ENCODE results near the gene ZNF789.

The ZNF789 gene

DNA sequence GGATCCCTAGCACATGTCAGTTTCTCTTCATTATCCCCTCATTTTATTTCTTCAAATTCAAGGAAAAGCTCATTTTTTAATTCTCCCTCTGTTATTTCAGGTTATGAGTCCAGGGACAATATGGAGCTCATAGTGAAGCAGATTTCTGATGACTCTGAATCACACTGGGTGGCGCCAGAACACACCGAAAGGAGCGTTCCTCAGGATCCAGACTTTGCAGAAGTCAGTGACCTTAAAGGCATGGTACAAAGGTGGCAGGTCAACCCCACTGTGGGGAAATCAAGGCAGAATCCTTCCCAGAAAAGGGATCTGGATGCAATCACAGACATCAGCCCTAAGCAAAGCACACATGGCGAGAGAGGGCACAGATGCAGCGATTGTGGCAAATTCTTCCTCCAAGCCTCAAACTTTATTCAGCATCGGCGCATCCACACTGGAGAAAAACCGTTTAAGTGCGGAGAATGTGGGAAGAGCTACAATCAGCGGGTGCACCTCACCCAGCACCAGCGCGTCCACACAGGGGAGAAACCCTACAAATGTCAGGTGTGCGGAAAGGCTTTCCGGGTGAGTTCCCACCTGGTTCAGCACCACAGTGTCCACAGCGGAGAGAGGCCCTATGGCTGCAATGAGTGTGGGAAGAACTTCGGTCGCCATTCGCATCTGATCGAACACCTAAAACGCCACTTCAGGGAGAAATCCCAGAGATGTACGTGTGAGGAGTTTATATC lies 53.2 kb downstream of the ZNF789 start:
- no peak overlapping the region for H3K4me3 ChIP-seq (ENCODE audit: low read depth, low read length)
- TF ChIP-seq, protein P1, sequence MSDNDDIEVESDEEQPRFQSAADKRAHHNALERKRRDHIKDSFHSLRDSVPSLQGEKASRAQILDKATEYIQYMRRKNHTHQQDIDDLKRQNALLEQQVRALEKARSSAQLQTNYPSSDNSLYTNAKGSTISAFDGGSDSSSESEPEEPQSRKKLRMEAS (IDR thresholded peaks at IDR 0.05; ENCODE audit: low read depth, low read length) = no peak; the same call in 1 of the 2 replicates
- TF ChIP-seq POLR2A (IDR thresholded peaks at IDR 0.05; ENCODE audit: extremely low read depth, insufficient read length) (no peak), CTCF (IDR thresholded peaks at IDR 0.05; ENCODE audit: low read depth, low read length) (peak; percentile 63)
- DNase-seq (ENCODE audit: low read depth) = peak; percentile 67

- H3K4me3 ChIP-seq (ENCODE audit: low read depth, low read length) = no peak overlapping the region
- DNase-seq (ENCODE audit: low read depth) = no peak
- TF ChIP-seq CTCF (IDR thresholded peaks at IDR 0.05; ENCODE audit: low read depth, low read length) = no peak
- TF ChIP-seq POLR2A (IDR thresholded peaks at IDR 0.05; ENCODE audit: extremely low read depth, insufficient read length) = no peak
- TF ChIP-seq, protein P1 (IDR thresholded peaks at IDR 0.05; ENCODE audit: low read depth, low read length) = no peak
- TF ChIP-seq MYC (IDR thresholded peaks at IDR 0.05; ENCODE audit: low read depth, low read length) = no peak
Observed at GRCh38 chr7:99531354-99531765, 58.7 kb downstream of the ZNF789 start.

DNA sequence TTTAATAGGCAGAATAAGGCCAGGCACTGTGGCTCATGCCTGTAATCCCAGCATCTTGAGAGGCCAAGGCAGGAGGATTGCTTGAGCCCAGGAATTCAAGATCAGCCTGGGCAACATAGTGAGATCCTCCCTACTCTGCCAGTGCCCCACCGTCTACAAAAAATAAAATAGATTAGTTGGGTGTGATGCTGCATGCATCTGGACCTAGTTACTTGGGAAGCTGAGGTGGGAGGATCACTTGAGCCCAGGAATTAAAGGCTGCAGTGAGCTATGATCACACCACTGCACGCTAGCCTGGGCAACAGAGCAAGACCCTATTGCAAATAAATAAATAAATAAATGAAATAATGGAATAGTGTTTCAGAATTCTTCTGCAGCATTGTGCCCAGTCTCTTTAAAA lies 63.0 kb downstream of the ZNF789 start:
- TF ChIP-seq CTCF (IDR thresholded peaks at IDR 0.05; ENCODE audit: low read depth, low read length) (no peak), MYC (IDR thresholded peaks at IDR 0.05; ENCODE audit: low read depth, low read length) (no peak), POLR2A (IDR thresholded peaks at IDR 0.05; ENCODE audit: extremely low read depth, insufficient read length) (no peak)
- TF ChIP-seq, protein P1 (IDR thresholded peaks at IDR 0.05; ENCODE audit: low read depth, low read length) = no peak
- no peak for DNase-seq (ENCODE audit: low read depth)
- H3K4me3 ChIP-seq (ENCODE audit: low read depth, low read length) = no peak overlapping the region

Data from NB4 (cell line).